Hematopoietic multipotent progenitor cell treated with erythropoietin and hydrocortisone succinate and interleukin-3 and kit ligand, for 15 days (in vitro differentiated cells): ENCODE results near the gene MAP3K7.
A peak's percentile ranks its signal among the peaks of the same experiment; 100 is the strongest.

ENCODE experiments used
- DNase-seq: peaks from one replicate; pipeline ENCODE4 v3.0.0-alpha.2; 2015; ENCODE audit warnings: low spot score

MAP3K7 gene

DNA sequence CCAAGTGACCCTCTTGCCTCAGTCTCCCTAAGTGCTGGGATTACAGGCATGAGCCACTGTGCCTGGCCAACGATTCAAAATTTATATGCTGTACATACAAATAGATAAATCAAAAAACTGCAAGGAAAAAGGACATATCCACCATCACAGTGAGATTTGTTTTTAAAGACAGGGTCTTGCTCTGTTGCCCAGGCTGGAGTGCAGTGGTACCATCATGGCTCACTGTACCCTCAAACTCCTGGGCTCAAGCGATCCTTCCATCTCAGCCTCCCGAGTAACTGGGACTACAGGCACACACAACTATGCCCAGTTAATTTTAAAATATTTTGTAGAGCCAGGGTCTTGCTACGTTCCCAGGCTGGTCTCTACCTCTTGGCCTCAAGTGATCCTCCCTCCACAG is 61.5 kb downstream of the MAP3K7 start:
- DNase-seq: no peak

DNA sequence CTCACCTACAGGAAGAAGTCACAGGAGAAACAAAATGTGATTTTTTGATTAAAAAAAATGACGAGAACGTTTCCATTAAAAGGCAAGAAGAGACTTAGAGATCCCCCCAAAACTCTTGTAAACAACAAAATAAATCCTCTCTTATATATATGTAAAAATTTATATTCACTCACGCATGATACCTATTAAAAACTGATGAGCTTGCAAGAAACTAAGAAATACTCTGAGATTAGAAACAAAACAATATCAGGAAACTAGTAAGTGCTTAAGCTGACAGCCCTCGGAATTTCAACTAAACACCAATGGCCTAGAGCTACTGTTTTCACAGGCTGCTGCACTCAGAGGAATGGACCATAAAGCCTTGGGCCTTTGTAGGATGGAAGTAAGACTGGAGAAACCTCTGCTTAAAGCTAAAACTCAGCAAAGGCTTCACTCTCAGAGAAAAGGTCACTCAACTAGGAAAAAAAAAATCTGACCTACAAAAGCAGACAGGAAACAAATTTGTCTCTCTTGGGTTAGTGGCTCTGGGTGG is 63.0 kb downstream of the MAP3K7 start:
- no peak for DNase-seq

DNA sequence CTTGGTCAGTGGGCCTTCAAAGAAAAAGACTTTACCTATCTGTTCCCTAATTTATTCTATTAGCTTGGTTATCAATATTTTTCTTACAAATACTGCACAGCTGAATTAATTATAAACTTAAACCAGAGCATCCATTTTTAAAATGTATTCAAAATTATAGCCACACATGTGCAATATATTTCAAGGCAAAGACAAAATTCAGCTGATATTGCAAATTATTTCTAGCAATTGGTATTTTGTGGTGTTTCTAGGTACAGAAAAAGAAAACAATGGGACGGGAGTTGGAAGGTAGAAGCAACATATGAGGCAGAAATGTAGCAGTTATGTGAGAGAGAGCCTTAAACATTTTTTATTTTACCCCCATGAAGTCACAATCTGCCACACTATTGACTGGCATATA is 64.9 kb downstream of the MAP3K7 start:
- DNase-seq: no peak

DNA sequence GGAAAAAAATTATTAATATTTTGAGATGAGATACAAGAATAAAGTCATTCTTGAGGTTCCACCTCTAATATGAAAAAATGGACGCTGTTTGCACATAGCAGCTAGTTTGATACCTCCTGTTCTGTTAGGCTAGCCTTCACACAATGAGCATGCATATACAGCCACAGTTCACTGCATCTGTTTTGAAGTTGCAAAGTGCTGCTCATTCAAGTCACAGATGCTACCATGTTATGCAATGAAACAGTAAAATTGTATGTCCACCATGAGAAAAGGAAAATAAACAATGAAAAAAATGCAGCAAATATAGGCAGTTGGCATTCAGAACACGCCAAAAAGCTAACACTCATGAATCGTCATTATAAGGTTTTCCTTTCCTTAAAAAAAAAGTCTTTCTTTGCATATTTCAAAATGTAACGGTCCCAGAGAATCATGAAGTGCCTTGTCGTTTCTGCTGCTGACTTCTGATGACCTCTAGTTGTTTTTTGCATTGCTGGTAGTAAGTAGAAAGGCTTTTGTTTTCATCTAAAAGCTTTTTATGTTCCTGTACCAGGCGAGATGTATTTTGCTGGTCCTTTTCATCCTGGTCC is 70.7 kb downstream of the MAP3K7 start:
- DNase-seq: no peak

DNA sequence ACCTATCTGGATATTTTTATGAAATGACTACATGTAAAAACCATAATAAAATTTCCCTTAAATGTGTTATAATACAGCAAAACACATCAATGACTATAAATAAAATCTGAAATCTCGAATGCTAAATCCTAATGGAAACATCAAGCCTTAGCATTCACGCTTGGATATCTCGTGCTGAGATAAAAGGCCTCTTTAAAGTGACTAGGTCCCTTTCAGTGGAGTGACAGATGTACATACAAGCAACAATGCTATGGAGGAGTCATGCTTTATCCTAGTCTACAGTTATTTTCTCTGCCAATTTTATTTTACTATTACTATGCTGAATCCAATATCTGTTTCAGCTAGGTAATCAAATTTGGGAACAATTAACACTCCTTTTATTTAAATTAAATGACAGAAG is 72.4 kb downstream of the MAP3K7 start:
- DNase-seq: no peak

DNA sequence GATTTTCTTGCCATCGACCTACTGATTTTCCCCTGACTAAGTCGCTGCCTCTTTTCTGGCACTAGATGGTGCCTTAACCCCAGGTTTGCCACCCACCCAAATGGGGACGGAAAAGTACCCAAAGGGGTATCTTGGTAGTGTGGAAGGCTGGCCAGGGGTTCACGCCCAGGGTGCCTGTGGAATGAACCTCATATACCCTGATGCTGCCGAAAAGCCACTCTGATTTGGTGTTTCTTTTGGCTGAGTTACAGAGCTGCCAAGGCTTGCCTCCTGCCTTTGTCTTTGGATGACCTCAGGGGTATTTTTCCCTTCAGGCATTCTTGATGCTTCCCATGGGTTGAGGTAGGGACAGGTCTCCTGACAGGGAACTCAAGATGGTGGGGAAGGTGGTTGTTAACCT is 78.1 kb downstream of the MAP3K7 start:
- DNase-seq: no peak

DNA sequence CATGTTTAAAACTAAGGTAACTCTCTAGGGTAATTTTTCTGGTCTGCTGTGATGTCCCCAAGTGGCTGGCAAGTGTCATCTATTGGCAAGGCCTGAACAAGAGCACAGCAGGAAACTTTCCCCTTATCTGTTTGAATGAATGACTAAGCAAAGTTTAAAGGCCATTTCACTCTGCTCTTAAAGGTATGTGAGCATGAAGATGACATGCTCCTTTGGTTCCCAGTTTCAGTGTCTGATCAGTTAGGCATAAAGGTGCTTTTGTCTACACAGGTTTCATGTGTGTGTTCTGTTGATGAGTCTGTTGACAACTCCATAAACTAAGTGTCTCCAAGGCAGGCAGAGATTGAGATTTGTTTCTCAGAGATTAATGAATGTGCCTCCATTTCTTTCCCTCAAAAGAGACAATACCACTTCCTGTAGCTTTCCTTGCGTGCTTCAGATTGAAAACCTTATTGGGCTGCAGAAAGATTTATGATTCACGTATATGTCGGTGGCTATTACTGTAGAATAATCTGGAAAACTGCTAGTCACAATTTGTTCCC is 83.9 kb downstream of the MAP3K7 start:
- DNase-seq: peak; percentile 54

DNA sequence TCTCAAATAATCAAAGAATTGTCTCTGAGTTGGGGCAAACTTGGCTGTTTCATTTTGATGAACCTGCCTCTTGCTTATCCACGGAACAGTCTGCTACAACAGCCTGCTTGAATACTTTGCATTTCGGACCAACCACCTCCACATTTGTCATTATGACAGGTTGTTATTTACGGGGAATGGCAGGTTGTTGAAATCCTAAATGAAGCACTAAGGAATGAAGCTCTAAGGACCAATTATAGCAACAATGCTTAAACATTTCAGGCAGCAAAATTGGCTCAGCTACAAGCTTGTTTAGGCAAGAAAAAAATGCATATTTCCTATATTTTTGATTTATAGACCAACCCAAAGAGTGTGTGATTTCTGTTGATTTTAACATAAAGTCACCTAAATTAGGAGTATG is 84.5 kb downstream of the MAP3K7 start:
- DNase-seq: no peak

DNA sequence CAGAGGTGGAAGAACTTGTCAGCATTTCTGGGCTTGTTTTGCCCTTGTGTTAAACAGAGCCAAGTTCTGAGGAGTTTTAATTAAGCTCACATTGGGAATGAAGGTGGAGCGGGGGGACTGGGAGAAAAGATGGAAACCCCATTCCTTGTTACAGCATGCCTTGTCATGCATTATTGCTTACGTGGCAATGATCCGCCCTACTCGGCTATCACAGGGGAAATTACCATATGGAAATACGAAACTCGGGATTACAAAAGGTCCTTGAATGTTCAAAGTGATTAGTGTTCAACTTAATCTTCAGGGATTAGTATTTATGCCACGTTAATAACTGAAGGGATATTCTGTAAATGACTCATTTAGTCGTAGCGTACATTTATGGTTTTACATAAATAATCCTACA is 86.4 kb downstream of the MAP3K7 start:
- no peak for DNase-seq

DNA sequence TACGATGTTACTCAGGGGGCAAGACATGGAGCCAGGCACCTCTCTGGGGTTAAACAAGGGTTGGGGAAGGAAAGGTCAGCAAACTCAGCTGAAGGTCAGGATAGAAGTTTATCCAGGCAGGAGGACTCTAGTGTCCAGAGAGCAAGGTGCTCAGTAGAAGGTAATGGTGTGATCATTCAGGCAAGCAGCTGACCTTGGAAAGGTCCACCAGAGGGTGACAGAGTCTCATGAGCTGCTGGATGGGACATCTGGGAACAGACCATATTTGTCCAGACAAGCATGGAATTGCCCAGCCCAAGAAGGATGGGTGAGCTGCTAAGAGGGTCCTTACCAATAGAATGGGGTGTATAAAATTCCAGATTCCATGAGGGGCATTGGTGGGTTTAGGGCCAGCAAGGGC is 89.5 kb downstream of the MAP3K7 start:
- no peak for DNase-seq

DNA sequence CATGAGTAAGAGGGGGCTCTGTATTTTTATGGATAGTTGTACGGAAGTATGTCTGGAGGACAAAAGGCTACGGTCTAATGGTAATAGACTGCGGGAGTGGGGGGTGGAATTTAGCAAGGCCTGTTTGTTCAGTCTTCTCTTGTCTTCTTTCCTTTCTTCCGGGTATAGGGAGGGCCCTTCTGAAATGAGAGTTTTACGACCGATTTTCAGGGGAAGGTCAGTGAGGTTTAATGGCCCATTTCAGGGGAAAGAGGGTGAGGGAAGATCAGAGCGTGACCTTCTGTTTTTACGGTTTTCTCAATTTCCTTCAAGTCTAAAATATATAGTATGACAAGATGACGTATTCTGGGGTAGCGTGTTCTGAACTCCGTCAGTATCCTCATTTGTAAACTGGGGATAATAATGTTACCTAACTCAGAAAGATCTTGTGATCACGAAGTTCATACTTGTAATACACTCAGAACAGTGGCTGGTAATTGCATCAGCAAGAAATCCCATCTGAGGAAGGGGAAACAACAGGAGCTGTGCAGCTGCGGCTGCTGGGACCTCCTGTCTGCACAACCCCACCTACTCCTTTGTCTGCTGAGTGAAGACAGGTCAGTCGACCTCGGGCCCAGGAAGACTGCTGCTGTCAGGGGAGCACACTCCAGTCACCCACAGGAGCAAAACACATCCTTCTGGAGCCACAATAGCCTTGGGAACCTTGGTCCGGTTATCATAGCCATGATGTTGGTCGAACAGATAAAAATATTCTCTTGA is 90.4 kb downstream of the MAP3K7 start:
- DNase-seq: no peak

DNA sequence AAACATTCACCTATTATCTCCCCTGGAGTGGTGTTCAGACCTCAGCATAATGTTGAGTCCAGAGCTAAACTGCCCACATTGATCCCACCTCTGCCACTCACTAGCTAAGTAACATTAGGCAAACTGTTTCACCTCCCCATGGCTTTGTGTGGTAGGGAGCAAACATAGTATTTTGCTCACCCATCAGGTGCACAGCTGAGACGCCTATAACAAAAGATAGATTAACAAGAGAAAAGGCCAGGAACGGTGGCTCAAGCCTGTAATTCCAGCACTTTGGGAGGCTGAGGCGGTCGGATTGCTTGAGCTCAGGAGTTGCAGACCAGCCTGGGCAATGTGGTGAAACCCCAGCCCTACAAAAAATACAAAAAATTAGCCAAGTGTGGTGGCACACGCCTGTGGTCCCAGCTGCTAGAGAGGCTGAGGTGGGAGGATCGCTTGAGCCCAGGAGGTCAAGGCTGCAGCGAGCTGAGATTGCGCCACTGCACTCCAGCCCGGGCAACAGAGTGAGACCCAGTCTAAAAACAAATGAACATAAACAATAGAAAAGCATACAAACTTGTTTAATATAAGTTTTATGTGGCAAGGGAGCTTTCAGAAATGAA is 91.6 kb downstream of the MAP3K7 start:
- no peak for DNase-seq

DNA sequence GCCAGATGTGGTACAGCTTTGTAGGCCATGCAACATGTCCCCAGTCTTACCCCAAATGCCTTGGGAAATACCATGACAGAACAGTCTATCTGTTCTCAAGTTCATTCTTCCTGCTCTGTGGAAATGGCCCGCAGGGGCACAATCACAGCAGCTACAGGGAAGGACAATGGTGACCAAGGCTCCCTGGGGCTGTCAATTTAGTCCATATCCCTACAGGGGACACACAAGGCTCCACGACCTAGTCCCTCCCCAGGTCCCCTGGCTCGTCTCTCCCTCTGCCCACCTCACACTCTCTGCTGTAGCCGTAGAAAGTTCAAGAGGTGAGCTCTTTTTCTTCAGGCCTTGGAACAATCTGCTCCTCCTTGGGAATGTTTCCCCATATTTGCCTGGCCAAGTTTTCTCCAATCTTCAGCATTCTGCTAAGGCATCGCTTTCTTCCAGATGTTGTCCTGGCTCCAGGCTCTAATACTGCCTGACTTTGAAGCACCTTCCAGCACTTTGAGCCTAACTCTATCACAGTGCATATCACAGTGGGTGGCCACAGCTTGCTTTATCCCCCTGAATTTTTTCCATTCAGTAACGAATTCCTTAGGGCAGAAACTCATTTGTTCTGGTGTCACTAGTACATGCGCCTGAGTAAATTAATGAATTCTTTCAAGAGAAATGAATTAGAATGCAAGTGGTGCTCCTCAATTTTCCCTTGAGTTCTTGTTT is 92.6 kb downstream of the MAP3K7 start:
- no peak for DNase-seq

DNA sequence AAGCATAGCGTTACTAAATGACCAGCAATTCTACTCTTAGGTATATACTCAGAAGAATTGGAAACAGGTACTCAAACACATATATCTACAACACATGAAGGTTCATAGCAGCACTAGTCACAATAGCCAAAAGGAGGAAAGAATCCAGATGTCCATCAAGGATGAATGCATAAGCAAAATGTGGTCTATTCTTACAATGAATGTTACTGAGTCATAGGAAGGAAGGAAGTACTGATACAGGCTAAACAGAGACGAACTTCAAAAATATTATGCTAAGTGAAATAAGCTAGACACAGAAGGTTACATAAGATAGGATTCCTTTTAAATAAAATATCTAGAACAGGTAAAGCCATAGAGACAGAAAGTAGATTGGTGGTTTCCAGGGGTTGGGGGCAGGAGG is 93.5 kb downstream of the MAP3K7 start:
- no peak for DNase-seq

DNA sequence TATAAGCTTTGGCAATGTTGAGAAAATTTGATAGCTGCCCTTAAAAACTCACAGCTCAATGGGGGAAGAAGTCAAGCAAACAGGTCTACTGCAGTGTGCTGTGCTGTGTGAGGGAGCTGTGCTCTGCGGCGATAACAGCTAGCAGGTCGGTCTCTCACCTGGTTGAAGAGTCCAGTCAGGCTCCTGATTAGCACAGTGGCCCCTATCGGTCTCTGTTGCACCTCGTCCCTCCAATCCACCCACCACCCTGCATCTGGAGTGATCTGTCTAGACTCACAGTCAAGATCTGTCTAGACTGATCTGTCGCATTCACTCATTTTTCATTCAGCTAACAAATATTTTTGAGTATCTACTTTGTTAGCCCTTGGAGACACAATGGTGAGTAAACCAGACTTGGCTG is 94.1 kb downstream of the MAP3K7 start:
- no peak for DNase-seq

DNA sequence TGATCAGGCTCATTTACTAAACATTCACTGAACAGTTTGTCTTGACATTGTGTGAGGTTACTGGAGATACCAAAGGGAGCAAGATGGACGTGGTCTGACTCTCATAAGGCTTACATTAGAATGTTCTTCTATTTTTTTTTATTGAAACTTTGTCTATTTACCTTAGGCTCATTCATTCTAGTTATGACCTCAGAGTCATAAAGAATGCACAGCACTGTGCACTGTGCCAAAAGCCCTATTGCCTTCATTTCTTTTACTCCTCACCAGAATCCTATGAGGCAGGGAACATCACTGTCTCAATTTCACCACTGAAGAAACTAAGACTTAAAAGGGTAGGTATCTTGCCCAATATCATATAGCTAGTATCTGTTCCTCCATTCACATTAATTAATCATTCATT is 94.5 kb downstream of the MAP3K7 start:
- DNase-seq: no peak

DNA sequence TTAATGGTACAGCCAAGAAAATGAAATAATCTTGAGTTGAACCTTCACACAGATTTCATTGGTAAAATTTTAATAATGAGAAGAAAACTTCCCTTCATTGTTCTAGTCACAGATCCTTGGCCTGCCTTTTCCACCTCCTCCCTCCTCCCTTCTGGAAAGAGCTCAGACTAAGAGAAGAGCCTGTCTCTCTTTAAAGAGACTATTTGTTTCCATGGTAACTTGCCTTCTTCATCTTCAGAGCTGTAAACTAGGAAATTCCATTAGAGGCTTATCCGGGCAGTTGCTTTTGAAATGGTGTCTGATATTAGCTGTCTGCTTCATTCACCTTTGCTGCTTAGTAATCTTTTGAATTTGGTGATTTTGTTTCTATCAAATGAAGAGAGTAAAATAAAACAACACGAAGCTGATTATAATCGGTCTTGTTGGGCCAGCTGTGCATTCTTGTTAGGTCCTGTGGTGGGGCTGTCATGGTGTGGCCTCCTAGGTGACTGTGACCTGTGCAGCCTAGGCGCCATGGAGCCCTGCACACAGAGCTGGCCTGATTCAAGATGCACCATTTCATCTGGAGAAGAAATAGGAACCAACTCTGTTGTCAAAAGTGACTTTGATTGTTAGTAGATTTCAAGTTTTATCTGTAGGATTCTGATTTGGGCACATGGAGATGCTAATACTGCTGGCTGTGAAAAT is 96.7 kb downstream of the MAP3K7 start:
- no peak for DNase-seq

DNA sequence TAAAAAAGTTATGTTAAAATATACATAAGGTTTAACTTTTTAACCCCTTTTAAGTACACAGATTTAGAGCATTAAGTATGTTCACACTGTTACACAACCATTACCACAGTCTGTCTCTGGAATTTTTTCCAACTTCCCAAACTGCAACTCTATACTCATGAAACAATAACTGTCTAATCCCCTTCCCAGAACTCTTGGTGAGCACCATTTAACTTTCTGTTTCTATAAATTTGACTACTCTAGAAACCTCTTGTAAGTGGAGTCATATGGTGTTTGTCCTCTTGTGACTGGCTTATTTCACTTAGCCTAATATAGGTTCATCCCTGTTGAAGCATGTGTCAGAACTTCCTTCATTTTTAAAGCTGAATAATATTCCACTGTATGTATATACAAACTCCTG is 98.1 kb downstream of the MAP3K7 start:
- no peak for DNase-seq

DNA sequence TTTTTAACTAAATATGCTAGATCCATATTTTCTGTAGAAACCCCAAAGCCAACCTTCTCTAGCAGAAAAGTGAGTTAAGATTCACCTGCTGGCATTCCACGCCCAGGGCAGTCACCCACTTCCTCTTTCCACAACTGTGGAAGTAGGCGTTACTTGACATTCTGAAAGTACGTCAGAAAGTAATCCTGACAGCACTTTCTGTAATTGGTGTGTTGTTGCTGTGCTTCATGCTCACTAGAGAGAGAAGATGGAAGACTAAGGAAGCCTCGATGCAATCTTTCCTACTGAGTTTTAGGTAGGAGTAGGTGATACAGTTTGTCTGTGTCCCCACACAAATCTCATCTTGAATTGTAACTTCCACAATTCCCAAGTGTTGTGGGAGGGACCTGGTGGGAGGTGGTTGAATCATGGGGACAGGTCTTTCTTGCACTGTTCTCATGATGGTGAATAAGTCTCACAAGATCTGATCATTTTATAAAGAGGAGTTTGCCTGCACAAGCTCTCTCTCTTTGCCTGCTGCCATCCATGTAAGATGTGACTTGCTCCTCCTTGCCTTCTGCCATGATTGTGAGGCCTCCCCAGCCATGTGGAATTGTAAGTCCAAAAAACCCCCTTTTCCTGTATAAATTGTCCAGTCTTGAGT is 101.1 kb downstream of the MAP3K7 start:
- no peak for DNase-seq

DNA sequence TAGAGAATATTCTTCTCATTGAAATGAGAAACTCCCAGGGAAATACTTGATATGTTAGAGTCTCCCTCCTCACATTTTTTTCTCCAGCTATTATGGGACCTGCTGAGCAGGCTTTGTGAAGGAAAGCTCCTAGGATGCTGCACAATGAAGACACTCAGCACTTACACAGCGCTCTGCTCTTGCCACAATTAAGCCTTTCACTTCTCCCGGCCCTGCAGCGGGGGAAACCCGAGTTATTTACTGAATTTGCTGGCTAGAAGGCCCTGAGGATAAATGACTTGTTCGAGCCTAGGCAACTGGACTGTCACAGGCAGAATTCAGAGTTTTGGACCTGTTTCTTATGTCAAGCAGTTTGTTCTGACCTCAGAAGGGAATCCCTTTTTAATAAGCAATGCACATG is 102.0 kb downstream of the MAP3K7 start:
- DNase-seq: no peak

DNA sequence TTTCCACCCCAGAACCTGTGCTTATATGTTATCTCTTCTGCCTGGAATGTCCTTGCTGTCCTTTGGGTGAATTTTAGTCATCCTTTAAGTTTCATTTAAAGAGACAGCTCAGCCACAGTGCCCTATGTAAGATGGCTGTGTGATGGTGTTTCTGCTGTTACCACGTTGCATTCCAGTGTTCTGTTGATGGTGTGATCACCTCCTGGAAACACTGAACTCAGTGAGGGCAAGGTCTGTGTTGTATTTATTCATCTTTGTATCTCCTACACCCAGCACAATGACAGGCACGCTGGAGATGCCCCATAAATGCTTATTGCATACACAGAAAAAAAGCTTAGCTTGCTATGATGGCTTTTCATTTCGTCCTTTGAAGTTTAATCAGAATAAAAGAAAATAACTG is 102.5 kb downstream of the MAP3K7 start:
- DNase-seq: no peak
